ENCODE measurements around the gene CALML6. TPM values are rescaled to one million over a fixed set of nuclear protein-coding genes. Genes with fewer than 3 reads are reported as not detected.

Gene CALML6
- total and polyA plus RNA-seq, 9 donors: 132 to 277 (median 199) TPM

- Histone ChIP-seq H3K4me3 (ENCODE audit: low read length) (no peak overlapping the region), H3K4me1 (ENCODE audit: control insufficient read depth, insufficient read depth, low read length) (no peaks in the 10 kb centered on the region), H3K27me3 (ENCODE audit: control insufficient read depth, insufficient read depth, low read length) (peaks cover 5% of the 10 kb centered on the region), H3K36me3 (ENCODE audit: control insufficient read depth, insufficient read depth, low read length) (no peaks in the 10 kb centered on the region), H3K27ac (ENCODE audit: low read length) (no peak overlapping the region), H3K9me3 (replicated peaks; ENCODE audit: control insufficient read depth, low read depth, low read length) (no peaks in the 10 kb centered on the region)
- DNase-seq: no peak
- 68% methylated on average over 11 of the region's 15 CpGs for WGBS (ENCODE audit: insufficient coverage)
Observed at GRCh38 chr1:1937061-1937460, 22.0 kb downstream of the CALML6 start.

GRCh38 chr1:1937549-1938275 lies 22.7 kb downstream of the CALML6 start:
- Histone ChIP-seq H3K27ac (ENCODE audit: low read length) (no peak overlapping the region), H3K4me3 (ENCODE audit: low read length) (no peak overlapping the region), H3K4me1 (ENCODE audit: control insufficient read depth, insufficient read depth, low read length) (peaks cover 5% of the 10 kb centered on the region), H3K9me3 (replicated peaks; ENCODE audit: control insufficient read depth, low read depth, low read length) (no peaks in the 10 kb centered on the region), H3K27me3 (ENCODE audit: control insufficient read depth, insufficient read depth, low read length) (peaks cover 5% of the 10 kb centered on the region), H3K36me3 (ENCODE audit: control insufficient read depth, insufficient read depth, low read length) (no peaks in the 10 kb centered on the region)
- DNase-seq: no peak
- WGBS (ENCODE audit: insufficient coverage): 71% methylated on average over 16 of the region's 16 CpGs

GRCh38 chr1:1938276-1938573 lies 23.2 kb downstream of the CALML6 start:
- no peak for DNase-seq
- Histone ChIP-seq H3K36me3 (ENCODE audit: control insufficient read depth, insufficient read depth, low read length) (no peaks in the 10 kb centered on the region), H3K27me3 (ENCODE audit: control insufficient read depth, insufficient read depth, low read length) (peaks cover 5% of the 10 kb centered on the region), H3K4me3 (ENCODE audit: low read length) (no peak overlapping the region), H3K9me3 (replicated peaks; ENCODE audit: control insufficient read depth, low read depth, low read length) (no peaks in the 10 kb centered on the region), H3K27ac (ENCODE audit: low read length) (no peak overlapping the region), H3K4me1 (ENCODE audit: control insufficient read depth, insufficient read depth, low read length) (peaks cover 5% of the 10 kb centered on the region)
- WGBS (ENCODE audit: insufficient coverage): 77% methylated on average over 6 of the region's 6 CpGs

GRCh38 chr1:1938613-1939295 lies 23.7 kb downstream of the CALML6 start:
- Histone ChIP-seq H3K4me1 (ENCODE audit: control insufficient read depth, insufficient read depth, low read length) (peaks cover 5% of the 10 kb centered on the region), H3K9me3 (replicated peaks; ENCODE audit: control insufficient read depth, low read depth, low read length) (no peaks in the 10 kb centered on the region), H3K36me3 (ENCODE audit: control insufficient read depth, insufficient read depth, low read length) (no peaks in the 10 kb centered on the region), H3K27me3 (ENCODE audit: control insufficient read depth, insufficient read depth, low read length) (peaks cover 5% of the 10 kb centered on the region), H3K4me3 (ENCODE audit: low read length) (no peak overlapping the region), H3K27ac (ENCODE audit: low read length) (no peak overlapping the region)
- DNase-seq: no peak
- WGBS (ENCODE audit: insufficient coverage): 73% methylated on average over 24 of the region's 24 CpGs

GRCh38 chr1:1939296-1940122 lies 24.4 kb downstream of the CALML6 start:
- DNase-seq: no peak
- Histone ChIP-seq H3K36me3 (ENCODE audit: control insufficient read depth, insufficient read depth, low read length) (no peaks in the 10 kb centered on the region), H3K9me3 (replicated peaks; ENCODE audit: control insufficient read depth, low read depth, low read length) (no peaks in the 10 kb centered on the region), H3K27me3 (ENCODE audit: control insufficient read depth, insufficient read depth, low read length) (peaks cover 5% of the 10 kb centered on the region), H3K4me3 (ENCODE audit: low read length) (no peak overlapping the region), H3K27ac (ENCODE audit: low read length) (no peak overlapping the region), H3K4me1 (ENCODE audit: control insufficient read depth, insufficient read depth, low read length) (peaks cover 11% of the 10 kb centered on the region)
- 79% methylated on average over 22 of the region's 28 CpGs for WGBS (ENCODE audit: insufficient coverage)

- no peaks in the 10 kb centered on the region for H3K9me3 ChIP-seq (replicated peaks; ENCODE audit: control insufficient read depth, low read depth, low read length)
- no peak overlapping the region for H3K4me3 ChIP-seq (ENCODE audit: low read length)
- 73% methylated on average over 12 of the region's 12 CpGs for WGBS (ENCODE audit: insufficient coverage)
- H3K4me1 ChIP-seq (ENCODE audit: control insufficient read depth, insufficient read depth, low read length): peaks cover 11% of the 10 kb centered on the region
- no peak for DNase-seq
- peaks cover 5% of the 10 kb centered on the region for H3K27me3 ChIP-seq (ENCODE audit: control insufficient read depth, insufficient read depth, low read length)
- no peak overlapping the region for H3K27ac ChIP-seq (ENCODE audit: low read length)
- no peaks in the 10 kb centered on the region for H3K36me3 ChIP-seq (ENCODE audit: control insufficient read depth, insufficient read depth, low read length)
Observed at GRCh38 chr1:1940123-1940425, 25.0 kb downstream of the CALML6 start.

- WGBS (ENCODE audit: insufficient coverage): 54% methylated on average over 17 of the region's 19 CpGs
- Histone ChIP-seq H3K4me3 (ENCODE audit: low read length) (no peak overlapping the region), H3K27ac (ENCODE audit: low read length) (no peak overlapping the region), H3K36me3 (ENCODE audit: control insufficient read depth, insufficient read depth, low read length) (no peaks in the 10 kb centered on the region), H3K27me3 (ENCODE audit: control insufficient read depth, insufficient read depth, low read length) (peaks cover 8% of the 10 kb centered on the region), H3K9me3 (replicated peaks; ENCODE audit: control insufficient read depth, low read depth, low read length) (no peaks in the 10 kb centered on the region), H3K4me1 (ENCODE audit: control insufficient read depth, insufficient read depth, low read length) (peaks cover 15% of the 10 kb centered on the region)
- DNase-seq: no peak
Observed at GRCh38 chr1:1941211-1941841, 26.3 kb downstream of the CALML6 start.

GRCh38 chr1:1941868-1942752 lies 27.1 kb downstream of the CALML6 start:
- H3K27me3 ChIP-seq (ENCODE audit: control insufficient read depth, insufficient read depth, low read length): peaks cover 11% of the 10 kb centered on the region
- no peak overlapping the region for H3K27ac ChIP-seq (ENCODE audit: low read length)
- DNase-seq: no peak
- H3K36me3 ChIP-seq (ENCODE audit: control insufficient read depth, insufficient read depth, low read length): no peaks in the 10 kb centered on the region
- peaks cover 23% of the 10 kb centered on the region for H3K4me1 ChIP-seq (ENCODE audit: control insufficient read depth, insufficient read depth, low read length)
- no peaks in the 10 kb centered on the region for H3K9me3 ChIP-seq (replicated peaks; ENCODE audit: control insufficient read depth, low read depth, low read length)
- H3K4me3 ChIP-seq (ENCODE audit: low read length): no peak overlapping the region
- WGBS (ENCODE audit: insufficient coverage): 74% methylated on average over 31 of the region's 39 CpGs

GRCh38 chr1:1942753-1943656 lies 27.9 kb downstream of the CALML6 start:
- 80% methylated on average over 39 of the region's 45 CpGs for WGBS (ENCODE audit: insufficient coverage)
- no peaks in the 10 kb centered on the region for H3K36me3 ChIP-seq (ENCODE audit: control insufficient read depth, insufficient read depth, low read length)
- no peak for DNase-seq
- peaks cover 28% of the 10 kb centered on the region for H3K4me1 ChIP-seq (ENCODE audit: control insufficient read depth, insufficient read depth, low read length)
- no peak overlapping the region for H3K27ac ChIP-seq (ENCODE audit: low read length)
- H3K9me3 ChIP-seq (replicated peaks; ENCODE audit: control insufficient read depth, low read depth, low read length): no peaks in the 10 kb centered on the region
- H3K4me3 ChIP-seq (ENCODE audit: low read length): no peak overlapping the region
- H3K27me3 ChIP-seq (ENCODE audit: control insufficient read depth, insufficient read depth, low read length): peaks cover 13% of the 10 kb centered on the region
